IPS-15b (cell line): Measurements from ENCODE around the gene NCOA5.
"Not testable (repeated sequence)": the region's sequence is repeated elsewhere in the genome, so short reads cannot be mapped to it uniquely, and the experiment has no call there.

ENCODE experiments used
- H3K27me3 ChIP-seq: one replicate; pipeline ENCODE4 v1.6.1; 2013; ENCODE audit warnings: low read length; ENCODE audit not compliant: control insufficient read depth, insufficient read depth
- H3K36me3 ChIP-seq: one replicate; pipeline ENCODE4 v1.6.1; 2013; ENCODE audit warnings: low read length; ENCODE audit not compliant: control insufficient read depth, insufficient read depth
- H3K4me1 ChIP-seq: one replicate; pipeline ENCODE4 v1.6.1; 2013; ENCODE audit warnings: mild to moderate bottlenecking, low read length; ENCODE audit not compliant: control insufficient read depth, insufficient read depth
- H3K4me3 ChIP-seq: one replicate; pipeline ENCODE4 v1.5.1; 2013; ENCODE audit warnings: low read depth, low read length
- H3K9ac ChIP-seq: one replicate; pipeline ENCODE4 v1.6.1; 2013; ENCODE audit warnings: low read depth, mild to moderate bottlenecking, low read length
- H3K9me3 ChIP-seq: one replicate; pipeline ENCODE4 v1.6.1; 2013; ENCODE audit warnings: mild to moderate bottlenecking, low read length; ENCODE audit not compliant: control insufficient read depth, insufficient read depth

Gene NCOA5

DNA sequence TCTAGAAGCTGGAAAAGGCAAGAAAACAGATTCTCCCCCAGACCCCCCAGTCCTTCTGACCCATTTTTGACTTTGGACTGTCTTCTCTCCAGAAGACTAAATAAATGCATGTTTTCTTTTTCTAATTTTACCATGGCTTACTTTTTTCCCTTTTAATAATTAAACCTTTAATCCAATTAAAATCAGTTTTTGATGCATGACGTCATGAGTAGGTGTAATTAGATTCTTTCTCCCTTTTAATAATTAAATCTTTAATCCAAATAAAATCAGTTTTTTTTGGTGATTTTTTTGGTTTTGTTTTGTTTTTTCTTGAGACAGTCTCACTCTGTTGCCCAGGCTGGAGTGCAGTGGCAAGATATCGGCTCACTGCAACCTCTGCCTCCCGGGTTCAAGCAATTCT, 13.2 kb upstream of the NCOA5 start:
- H3K27me3 ChIP-seq = peaks cover 32% of the 10 kb centered on the region
- no peak overlapping the region for H3K4me3 ChIP-seq
- no peaks in the 10 kb centered on the region for H3K36me3 ChIP-seq
- H3K4me1 ChIP-seq = no peaks in the 10 kb centered on the region
- H3K9me3 ChIP-seq = no peaks in the 10 kb centered on the region
- H3K9ac ChIP-seq = no peak overlapping the region

DNA sequence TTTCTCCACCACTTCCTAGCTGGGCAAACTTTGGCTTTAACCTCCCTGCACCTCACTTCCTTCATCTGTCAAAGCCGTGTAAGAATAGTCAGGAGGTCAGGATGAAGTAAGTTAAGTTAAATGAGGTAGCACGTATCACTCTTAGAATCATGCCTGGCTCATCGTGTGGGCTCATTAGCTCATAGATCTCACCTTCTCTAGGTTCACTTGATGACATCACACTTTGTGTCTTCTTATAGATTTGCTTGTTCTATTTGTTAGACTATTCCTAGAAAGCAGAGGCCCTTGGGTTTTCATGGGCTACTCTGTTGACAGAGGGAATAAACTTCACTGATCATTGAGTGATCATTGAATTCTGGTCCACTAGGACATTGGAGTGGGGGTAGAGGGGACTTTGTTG, 12.2 kb upstream of the NCOA5 start:
- Histone ChIP-seq H3K36me3 (no peaks in the 10 kb centered on the region), H3K27me3 (peaks cover 35% of the 10 kb centered on the region), H3K4me1 (no peaks in the 10 kb centered on the region), H3K4me3 (no peak overlapping the region), H3K9me3 (no peaks in the 10 kb centered on the region), H3K9ac (no peak overlapping the region)

DNA sequence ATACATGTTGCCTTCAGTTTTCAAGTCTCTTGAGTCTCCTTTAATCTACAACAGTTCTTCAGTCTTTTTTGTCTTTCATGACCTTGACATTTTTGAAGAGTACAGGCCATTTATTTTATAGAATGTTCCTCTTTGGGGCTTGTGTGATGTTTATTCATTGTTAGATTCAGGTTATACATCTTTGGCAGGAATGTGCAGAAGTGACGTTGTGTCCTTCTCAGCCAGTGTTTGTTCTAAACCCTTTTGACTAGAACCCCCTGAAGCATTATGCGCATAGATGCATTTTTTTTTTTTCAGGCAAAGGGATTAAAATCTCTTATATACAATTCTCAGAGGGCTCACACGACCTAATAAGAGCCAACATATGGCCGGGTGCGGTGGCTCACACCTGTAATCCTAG, 11.2 kb upstream of the NCOA5 start:
- Histone ChIP-seq H3K36me3 (no peaks in the 10 kb centered on the region), H3K27me3 (peaks cover 35% of the 10 kb centered on the region), H3K9me3 (no peaks in the 10 kb centered on the region), H3K9ac (no peak overlapping the region), H3K4me1 (no peaks in the 10 kb centered on the region), H3K4me3 (no peak overlapping the region)

DNA sequence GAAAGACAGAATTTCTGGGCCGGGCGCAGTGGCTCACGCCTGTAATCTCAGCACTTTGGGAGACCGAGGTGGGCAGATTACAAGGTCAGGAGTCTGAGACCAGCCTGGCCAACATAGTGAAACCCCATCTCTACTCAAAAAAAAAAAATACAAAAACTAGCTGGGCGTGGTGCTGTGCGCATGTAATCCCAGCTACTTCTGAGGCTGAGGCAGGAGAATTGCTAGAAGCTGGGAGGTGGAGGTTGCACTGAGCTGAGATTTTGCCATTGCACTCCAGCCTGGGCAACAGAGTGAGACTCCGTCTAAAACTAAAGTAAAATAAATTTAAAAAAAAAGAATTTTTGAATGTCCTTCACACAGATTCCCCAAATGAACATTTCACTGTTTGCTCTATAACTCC, 10.7 kb upstream of the NCOA5 start:
- H3K36me3 ChIP-seq, H3K4me3 ChIP-seq, H3K9me3 ChIP-seq, H3K9ac ChIP-seq, H3K4me1 ChIP-seq: not testable (repeated sequence)
- peaks cover 35% of the 10 kb centered on the region for H3K27me3 ChIP-seq

- Histone ChIP-seq H3K4me1 (no peaks in the 10 kb centered on the region), H3K27me3 (peaks cover 35% of the 10 kb centered on the region), H3K4me3 (peak overlapping the region; percentile 26), H3K9me3 (no peaks in the 10 kb centered on the region), H3K36me3 (no peaks in the 10 kb centered on the region), H3K9ac (no peak overlapping the region)
Measured at GRCh38 chr20:46099491-46100287, 9.9 kb upstream of the NCOA5 start.

DNA sequence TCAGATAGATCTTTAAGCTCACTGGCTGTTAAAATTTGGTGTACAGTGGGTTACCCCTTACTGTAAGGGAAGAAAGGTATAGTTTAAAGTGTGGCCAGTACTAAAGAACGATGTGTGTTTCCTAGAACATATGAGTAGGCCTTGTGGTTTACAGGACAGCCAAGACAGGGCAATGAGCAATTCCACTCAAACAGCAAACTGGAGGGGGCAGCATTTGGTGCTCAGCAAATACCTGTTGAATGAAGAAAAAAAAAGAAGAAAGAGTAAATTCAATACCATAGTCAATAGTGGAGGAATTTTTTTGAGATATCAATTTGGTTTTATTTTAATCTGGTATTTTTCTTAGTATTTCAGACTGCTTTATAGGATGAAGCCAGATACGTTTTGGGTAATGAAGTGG, 3.8 kb upstream of the NCOA5 start:
- H3K4me3 ChIP-seq = no peak overlapping the region
- no peaks in the 10 kb centered on the region for H3K9me3 ChIP-seq
- peaks cover 3% of the 10 kb centered on the region for H3K4me1 ChIP-seq
- H3K9ac ChIP-seq = no peak overlapping the region
- peaks cover 20% of the 10 kb centered on the region for H3K27me3 ChIP-seq
- H3K36me3 ChIP-seq = no peaks in the 10 kb centered on the region

DNA sequence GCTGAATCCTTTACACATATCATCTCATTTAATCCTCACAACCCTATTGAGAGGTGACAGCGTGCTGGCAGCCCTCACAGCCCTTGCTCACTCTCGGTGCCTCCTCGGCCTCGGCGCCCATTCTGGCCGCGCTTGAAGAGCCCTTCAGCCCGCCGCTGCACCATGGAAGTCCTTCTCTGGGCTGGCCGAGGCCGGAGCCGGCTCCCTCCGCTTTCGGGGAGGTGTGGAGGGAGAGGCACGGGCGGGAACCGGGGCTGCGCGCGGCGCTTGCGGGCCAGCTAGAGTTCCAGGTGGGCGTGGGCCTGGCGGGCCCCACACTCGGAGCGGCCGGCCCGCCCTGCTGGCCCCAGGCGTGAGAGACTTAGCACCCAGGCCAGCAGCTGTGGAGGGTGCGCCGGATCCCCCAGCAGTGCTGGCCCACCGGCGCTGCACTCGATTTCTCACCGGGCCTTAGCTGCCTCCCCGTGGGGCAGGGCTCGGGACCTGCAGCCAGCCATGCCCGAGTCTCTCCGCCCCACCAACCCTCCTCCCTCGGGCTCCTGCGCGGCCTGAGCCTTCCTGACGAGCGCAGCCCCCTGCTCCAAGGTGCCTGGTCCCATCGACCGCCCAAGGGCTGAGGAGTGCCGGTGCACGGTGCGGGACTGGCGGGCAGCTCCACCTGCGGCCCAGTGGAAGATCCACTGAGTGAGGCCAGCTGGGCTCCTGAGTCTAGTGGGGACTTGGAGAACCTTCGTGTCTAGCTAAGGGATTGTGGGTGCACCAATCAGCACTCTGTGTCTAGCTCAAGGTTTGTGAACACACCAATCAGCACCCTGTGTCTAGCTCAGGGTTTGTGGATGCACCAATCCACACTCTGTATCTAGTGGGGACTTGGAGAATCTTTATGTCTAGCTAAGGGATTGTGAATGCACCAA, 2.1 kb upstream of the NCOA5 start:
- Histone ChIP-seq H3K27me3 (peaks cover 17% of the 10 kb centered on the region), H3K4me3 (peak overlapping the region; percentile 45)
- H3K9ac ChIP-seq, H3K36me3 ChIP-seq, H3K4me1 ChIP-seq, H3K9me3 ChIP-seq: not testable (repeated sequence)

DNA sequence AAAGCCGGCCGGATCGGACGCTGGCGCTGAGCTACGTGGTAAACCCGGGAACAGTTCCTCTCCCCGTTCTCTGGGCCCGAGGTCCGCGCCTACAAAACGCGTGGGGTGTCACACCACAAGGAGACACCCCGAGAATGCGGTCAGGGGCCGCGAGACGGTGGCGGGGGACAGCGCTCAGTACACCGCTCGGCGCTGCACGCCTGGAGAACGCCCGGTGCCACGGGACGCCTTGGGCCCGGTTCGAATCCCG, 670 bp downstream of the NCOA5 start:
- Histone ChIP-seq H3K4me1 (peaks cover 3% of the 10 kb centered on the region), H3K4me3 (peak overlapping the region; percentile 89), H3K9ac (peak overlapping the region; percentile 90), H3K36me3 (no peaks in the 10 kb centered on the region), H3K9me3 (no peaks in the 10 kb centered on the region), H3K27me3 (peaks cover 17% of the 10 kb centered on the region)

- Histone ChIP-seq H3K27me3 (peaks cover 17% of the 10 kb centered on the region), H3K9ac (peak overlapping the region; percentile 90), H3K4me1 (peaks cover 3% of the 10 kb centered on the region), H3K4me3 (peak overlapping the region; percentile 89), H3K36me3 (no peaks in the 10 kb centered on the region), H3K9me3 (no peaks in the 10 kb centered on the region)
Measured at GRCh38 chr20:46088409-46089166, 1.2 kb downstream of the NCOA5 start.

DNA sequence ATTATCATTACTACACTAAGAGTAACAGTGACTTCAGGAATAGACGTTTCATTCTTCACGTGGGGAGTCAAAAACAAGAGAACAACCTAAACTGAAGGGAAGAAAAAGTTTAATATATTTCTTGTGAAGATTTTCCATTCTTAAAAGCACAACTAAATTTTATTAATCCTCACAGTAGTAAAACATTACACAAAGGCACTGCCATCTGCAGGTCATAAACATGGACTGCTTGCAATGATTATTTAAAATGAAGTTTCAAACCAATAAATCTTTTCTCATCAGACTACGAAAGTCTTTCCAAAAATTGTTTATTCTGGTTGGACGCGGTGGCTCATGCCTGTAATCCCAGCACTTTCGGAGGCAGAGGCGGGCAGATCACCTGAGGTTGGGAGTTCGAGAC, 2.6 kb downstream of the NCOA5 start:
- Histone ChIP-seq H3K27me3 (peaks cover 14% of the 10 kb centered on the region), H3K9me3 (no peaks in the 10 kb centered on the region), H3K9ac (no peak overlapping the region), H3K4me3 (no peak overlapping the region), H3K4me1 (peaks cover 3% of the 10 kb centered on the region), H3K36me3 (no peaks in the 10 kb centered on the region)

- Histone ChIP-seq H3K9me3 (no peaks in the 10 kb centered on the region), H3K36me3 (no peaks in the 10 kb centered on the region), H3K4me1 (peaks cover 3% of the 10 kb centered on the region), H3K4me3 (no peak overlapping the region), H3K27me3 (peaks cover 1% of the 10 kb centered on the region), H3K9ac (no peak overlapping the region)
Measured at GRCh38 chr20:46085179-46085851, 4.4 kb downstream of the NCOA5 start.
